ENCODE data around the gene TRPM2. TPM values are rescaled to one million over a fixed set of nuclear protein-coding genes. Genes with fewer than 3 reads are reported as not detected.

Gene TRPM2
- total and polyA plus RNA-seq, 8 donors, result 0.46 to 8.7 (median 2.6) TPM

DNA sequence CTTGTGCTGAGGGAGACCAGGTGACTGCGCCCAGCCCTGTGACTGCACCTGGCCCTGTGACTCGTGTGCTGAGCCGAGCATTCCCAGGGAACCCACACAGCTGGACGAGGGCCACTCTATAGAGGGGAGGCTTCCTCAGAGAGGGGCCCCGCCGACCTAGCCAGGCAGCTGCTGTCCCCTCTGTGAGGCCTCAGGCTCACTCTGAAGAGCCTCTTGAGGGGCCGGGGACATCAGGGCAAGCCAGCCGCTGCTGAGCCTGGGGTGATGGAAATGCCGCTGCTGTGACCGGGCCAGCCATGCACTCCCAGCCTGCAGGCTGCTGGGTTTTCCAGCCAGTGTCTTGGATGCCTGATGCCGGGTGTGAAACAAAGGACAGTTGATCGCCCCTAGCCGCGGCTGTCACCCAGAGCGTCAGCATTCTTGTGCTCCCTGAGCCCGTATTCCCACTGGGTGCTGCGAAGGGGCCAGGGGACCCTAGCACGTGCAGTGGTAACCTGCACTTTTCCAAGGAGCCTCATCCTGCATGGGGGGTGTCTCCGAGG lies 36.1 kb upstream of the TRPM2 start:
- Histone ChIP-seq H3K9me3 (no peaks in the 10 kb centered on the region), H3K27ac (no peak overlapping the region), H3K27me3 (no peaks in the 10 kb centered on the region), H3K4me3 (no peak overlapping the region), H3K36me3 (peaks cover 0 to 37% (median 13%) of the 10 kb centered on the region in 3 donors), H3K4me1 (no peaks in the 10 kb centered on the region)
- 93 to 94% methylated on average over 19 of the region's 19 CpGs for WGBS, 2 donors
- no peak for TF ChIP-seq CTCF (IDR thresholded peaks at IDR 0.05)
- DNase-seq, result no peak
- FAIRE-seq, result no peak
- no peak for ATAC-seq
- intact Hi-C loops (cut with DNase I), result no loop called here

GRCh38 chr21:44317871-44318270 lies 35.5 kb upstream of the TRPM2 start:
- FAIRE-seq, result no peak
- 96 to 98% methylated on average over 22 of the region's 22 CpGs for WGBS, 2 donors

DNA sequence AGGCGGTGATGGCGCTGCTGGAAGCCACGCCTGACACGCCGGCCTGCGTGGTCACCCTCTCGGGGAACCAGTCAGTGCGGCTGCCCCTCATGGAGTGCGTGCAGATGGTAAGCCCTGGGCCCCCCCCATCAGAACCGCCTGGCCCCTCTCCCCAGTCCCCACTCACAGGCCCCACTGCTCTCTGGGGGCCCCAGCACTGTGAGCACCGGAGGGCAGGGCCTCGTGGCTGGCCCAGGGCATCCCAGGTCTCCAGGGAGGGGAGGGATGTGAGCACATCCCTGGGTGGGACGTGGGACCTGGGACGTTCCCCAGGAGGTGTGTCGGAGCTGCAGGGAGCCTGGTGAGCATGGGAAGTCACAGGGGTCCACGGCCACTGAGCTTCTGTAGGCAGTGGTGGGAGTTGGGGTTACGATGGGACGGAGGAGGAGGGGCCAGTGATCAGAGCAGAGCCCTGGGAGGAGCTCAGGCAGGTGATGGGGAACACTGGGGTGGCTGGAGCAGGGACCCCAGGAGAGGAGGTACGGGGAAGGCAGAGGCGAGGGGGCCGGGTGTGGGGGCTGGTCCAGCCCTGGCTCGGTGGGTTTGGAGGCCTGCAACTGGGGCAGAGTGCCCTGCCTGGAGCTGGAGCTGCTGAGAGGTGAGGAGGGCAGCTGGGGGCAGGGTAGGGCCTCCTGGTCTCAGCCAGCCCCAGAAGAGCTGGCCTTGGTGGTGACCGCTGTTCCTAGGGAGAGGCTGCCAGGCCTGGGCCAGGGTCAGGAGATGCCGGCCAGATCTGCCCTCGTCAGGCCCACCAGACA lies 34.7 kb upstream of the TRPM2 start:
- H3K36me3 ChIP-seq, result peaks cover 0 to 25% (median 10%) of the 10 kb centered on the region in 3 donors
- no peak for FAIRE-seq
- DNase-seq, result no peak
- H3K27me3 ChIP-seq, result no peaks in the 10 kb centered on the region
- no peaks in the 10 kb centered on the region for H3K4me1 ChIP-seq
- no peaks in the 10 kb centered on the region for H3K9me3 ChIP-seq
- H3K4me3 ChIP-seq, result no peak overlapping the region
- intact Hi-C loops (cut with DNase I), result no loop called here
- 95 to 97% methylated on average over 25 of the region's 25 CpGs for WGBS, 2 donors
- TF ChIP-seq CTCF (IDR thresholded peaks at IDR 0.05), result no peak
- no peak overlapping the region for H3K27ac ChIP-seq
- ATAC-seq, result no peak

More at GRCh38 chr21:44317871-44318270, 35.5 kb upstream of the TRPM2 start:
- intact Hi-C loops (cut with DNase I), result no loop called here
- H3K4me3 ChIP-seq, result no peak overlapping the region
- ATAC-seq (no peak), DNase-seq (no peak)
- no peaks in the 10 kb centered on the region for H3K9me3 ChIP-seq
- TF ChIP-seq CTCF (IDR thresholded peaks at IDR 0.05), result no peak
- H3K4me1 ChIP-seq, result no peaks in the 10 kb centered on the region
- H3K36me3 ChIP-seq, result peaks cover 0 to 33% (median 18%) of the 10 kb centered on the region in 3 donors
- H3K27me3 ChIP-seq, result no peaks in the 10 kb centered on the region
- H3K27ac ChIP-seq, result no peak overlapping the region

GRCh38 chr21:44319407-44320065 lies 33.9 kb upstream of the TRPM2 start:
- intact Hi-C loops (cut with DNase I), result no loop called here

More at GRCh38 chr21:44319407-44320065, 33.9 kb upstream of the TRPM2 start:
- FAIRE-seq (no peak), ATAC-seq (no peak), DNase-seq (no peak)
- H3K9me3 ChIP-seq, result no peaks in the 10 kb centered on the region
- H3K4me3 ChIP-seq, result no peak overlapping the region
- H3K36me3 ChIP-seq, result peaks cover 0 to 27% (median 7%) of the 10 kb centered on the region in 3 donors
- no peaks in the 10 kb centered on the region for H3K4me1 ChIP-seq
- no peaks in the 10 kb centered on the region for H3K27me3 ChIP-seq
- no peak overlapping the region for H3K27ac ChIP-seq
- TF ChIP-seq CTCF (IDR thresholded peaks at IDR 0.05), result no peak
- WGBS, 2 donors, result 93 to 95% methylated on average over 33 to 35 of the region's 35 CpGs

All from pancreas (tissue), 10 donors.